Measurements from ENCODE around the gene WDR54.
"Not testable (repeated sequence)": the region's sequence is repeated elsewhere in the genome, so short reads cannot be mapped to it uniquely, and the experiment has no call there.

Gene WDR54

DNA sequence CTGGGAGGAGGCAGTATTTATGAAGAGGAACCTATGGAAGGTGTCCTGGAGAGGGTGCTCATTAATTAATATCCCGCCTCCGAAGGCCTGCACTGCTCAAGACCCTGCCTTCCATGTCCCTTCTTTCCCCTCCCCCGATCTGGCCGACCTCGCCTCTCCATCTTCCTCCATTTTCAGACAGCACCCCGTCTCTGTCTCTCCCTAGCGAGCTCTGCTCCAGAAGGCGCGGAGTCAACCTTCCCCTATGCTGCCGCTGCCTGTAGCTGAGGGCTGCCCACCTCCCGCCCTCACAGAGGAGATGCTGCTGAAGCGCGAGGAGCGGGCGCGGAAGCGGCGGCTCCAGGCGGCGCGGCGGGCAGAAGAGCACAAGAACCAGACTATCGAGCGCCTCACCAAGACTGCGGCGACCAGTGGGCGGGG is 35.6 kb downstream of the WDR54 start:
- no peak for DNase-seq (ENCODE audit: low read depth in 2 of 2)

DNA sequence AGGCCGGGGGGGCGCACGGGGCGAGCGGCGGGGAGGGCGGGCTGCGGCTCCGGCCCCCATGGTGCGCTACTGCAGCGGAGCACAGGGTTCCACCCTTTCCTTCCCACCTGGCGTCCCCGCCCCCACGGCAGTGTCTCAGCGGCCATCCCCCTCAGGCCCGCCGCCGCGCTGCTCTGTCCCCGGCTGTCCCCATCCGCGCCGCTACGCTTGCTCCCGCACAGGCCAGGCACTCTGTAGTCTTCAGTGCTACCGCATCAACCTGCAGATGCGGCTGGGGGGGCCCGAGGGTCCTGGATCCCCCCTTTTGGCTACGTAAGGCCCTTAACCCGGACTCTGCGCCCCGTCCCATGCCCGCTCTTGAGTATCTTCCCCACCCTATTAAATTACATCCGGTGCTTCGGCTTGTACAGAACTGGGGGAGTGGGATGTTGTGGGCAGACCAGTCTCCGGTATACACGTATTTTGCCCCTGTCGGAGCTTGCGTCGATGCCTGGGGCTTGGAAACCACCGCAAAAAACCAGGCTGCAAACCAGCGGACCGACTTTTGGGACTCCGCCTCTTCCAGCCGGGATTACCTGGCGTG is 36.1 kb downstream of the WDR54 start:
- DNase-seq (ENCODE audit: low read depth in 2 of 2), result peak; percentile 64 to 81

DNA sequence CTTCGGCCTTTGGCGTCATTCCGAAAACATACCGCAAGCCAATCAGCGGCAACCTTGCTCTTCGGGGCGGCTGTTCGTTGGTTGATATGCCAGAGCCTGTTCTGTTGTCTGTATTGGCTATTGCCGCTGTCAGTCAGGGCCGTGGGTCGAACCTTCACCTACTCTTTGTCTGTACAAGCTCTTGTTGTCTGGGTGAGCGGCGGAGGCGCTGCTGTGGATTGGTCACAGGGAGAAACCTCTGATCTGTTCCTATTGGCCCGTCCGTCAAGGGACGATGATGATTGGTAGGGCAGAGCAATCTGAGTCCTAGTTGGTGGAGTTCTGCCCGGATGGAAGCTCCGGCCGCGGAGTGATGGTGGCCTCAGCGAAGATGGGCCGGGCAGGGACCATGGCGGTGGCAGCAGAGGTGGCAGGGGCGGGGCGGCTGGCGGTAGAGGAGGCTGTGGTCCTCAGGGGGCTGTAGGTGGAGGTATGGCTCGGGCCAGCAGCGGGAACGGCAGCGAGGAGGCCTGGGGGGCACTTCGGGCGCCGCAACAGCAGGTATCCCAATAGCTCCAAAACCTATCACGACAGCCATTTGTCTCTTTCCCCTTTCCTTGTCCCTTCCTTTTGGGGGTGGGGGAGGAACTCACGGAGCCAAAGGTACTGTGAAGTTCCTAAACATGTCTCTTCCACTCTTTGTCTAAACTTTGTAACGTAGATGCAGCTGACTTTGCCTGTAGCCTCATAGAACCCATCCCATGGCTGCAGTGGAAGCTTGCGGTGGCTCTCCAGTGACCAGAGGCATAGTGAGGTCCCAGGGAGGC is 36.8 kb downstream of the WDR54 start, which contains the start of gene WBP1:
TSS of gene WBP1 (plus strand) at position 307 of the 806 bp plus-strand sequence. CDS start at position 472, 165 bp downstream.
- peak; percentile 92 to 98 for DNase-seq (ENCODE audit: low read depth in 2 of 2)

DNA sequence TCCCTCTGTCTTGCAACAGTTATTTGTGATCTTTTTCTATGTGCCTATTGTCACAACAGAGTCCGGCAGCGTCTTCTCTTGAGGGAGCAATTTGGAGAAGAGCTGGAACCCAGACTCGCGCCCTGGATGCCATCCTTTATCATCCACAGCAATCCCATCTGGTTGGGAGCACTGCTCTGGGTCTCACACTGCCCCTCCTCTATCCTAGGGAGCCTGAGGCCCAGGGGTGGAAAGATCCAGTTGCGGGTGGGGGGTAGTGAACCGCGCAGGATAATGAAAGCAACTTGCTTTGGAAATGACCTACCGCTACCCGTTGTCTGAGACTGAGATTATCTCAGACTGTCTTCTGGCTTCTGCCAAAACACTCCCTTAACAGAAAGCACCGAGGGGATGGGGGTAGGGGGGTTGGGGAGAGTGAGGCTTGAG is 37.4 kb downstream of the WDR54 start:
- no peak for DNase-seq (ENCODE audit: low read depth in 2 of 2)

DNA sequence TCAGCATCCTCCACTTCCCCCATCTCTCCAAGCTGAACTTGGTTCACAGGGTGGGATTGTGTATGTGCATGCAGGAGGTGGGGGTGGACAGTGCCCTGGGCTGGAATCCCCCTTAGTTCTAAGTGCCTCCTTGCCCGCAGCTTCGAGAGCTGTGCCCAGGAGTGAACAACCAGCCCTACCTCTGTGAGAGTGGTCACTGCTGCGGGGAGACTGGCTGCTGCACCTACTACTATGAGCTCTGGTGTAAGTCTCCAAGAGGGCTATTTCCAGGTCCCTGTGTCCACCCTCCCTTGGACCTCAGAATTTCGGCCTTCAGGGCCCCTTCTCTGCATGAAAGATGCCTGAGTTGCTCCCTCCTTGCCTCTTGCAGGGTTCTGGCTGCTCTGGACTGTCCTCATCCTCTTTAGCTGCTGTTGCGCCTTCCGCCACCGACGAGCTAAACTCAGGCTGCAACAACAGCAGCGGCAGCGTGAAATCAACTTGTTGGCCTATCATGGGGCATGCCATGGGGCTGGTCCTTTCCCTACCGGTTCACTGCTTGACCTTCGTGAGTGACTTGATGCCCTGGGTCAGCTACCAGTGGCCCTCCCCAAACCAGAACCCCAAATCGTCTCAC is 38.1 kb downstream of the WDR54 start:
- not testable (repeated sequence) for DNase-seq (ENCODE audit: low read depth in 2 of 2)

DNA sequence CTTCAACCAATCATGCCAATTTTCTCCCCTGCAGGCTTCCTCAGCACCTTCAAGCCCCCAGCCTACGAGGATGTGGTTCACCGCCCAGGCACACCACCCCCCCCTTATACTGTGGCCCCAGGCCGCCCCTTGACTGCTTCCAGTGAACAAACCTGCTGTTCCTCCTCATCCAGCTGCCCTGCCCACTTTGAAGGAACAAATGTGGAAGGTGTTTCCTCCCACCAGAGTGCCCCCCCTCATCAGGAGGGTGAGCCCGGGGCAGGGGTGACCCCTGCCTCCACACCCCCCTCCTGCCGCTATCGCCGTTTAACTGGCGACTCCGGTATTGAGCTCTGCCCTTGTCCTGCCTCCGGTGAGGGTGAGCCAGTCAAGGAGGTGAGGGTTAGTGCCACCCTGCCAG is 38.7 kb downstream of the WDR54 start:
- not testable (repeated sequence) for DNase-seq (ENCODE audit: low read depth in 2 of 2)

DNA sequence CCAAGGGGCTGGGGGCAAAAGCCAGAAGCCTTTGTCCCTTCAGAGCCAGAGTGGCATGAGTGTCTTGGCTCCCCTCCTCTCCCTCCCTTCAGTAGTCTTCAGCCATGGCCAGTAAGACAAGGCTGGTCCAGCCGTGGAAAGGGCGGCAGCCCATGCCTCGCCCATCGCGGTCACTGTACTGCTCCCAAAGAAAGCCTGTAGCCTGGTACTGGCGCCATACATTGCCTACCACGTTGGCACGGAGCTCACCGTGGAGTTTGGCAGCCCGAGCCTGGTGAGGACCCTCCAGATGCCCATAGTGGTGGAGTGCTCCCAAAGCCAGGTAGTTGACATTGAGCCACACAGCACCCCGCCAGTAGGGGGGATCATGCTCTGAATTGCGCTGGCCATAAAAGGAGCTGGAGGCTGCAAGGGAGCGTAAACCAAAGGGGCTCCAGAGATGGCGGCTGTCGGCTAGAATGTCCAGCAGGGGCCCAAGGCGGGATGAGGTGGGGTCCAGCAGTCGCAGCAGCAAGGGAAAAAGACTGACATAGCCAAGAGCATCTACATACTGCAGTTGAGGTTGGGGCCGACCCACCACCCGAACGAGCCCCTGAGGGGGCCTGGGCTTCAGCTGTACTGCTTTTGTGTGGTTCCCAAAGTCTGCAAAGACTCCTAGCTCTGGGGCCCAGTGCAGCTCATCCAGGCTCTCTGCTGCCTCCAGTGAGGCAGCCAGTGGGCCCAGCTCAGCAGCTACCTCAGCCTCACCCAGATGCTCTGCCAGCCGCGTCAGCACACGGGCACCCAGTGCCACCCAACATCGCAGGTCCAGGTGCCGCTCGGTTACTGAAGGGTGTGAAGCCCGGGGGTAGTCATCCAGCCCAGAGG is 39.9 kb downstream of the WDR54 start:
- no peak for DNase-seq (ENCODE audit: low read depth in 2 of 2)

DNA sequence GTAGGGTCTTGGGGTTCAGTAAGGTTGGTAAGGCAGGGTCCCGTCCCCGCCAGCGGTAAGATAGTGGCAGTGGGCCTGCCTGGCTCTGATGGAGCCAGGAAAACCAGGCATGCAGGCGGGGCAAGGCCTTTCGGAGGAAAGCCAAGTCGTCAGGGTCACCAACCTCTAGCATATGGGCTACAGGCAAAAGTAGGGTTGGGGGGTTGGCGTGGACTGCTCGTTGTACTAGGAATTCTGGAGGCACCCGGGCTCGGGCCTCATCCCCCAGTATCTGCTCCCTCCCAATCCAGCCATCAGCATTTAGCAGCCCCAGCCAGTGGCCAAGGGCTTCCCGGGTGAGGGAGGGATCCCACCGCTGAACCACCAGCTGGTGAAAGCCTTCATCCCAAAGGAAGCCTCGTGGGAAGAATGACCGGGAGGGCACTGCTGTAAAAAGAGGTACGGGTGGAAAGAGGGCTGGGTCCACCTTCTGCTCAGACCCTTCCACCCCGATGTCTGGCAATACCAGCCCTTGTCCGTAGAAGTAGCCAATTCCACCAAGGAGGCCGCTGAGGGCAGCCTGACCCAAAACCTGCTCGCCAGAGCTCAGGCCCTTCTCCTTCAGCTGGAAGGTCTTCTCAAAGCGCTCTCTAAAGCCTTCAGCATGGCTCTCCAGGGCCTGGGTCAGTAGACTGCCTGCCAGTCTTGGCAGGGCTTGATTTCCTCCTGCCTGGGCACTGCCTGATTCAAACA is 40.7 kb downstream of the WDR54 start:
- no peak for DNase-seq (ENCODE audit: low read depth in 2 of 2)

DNA sequence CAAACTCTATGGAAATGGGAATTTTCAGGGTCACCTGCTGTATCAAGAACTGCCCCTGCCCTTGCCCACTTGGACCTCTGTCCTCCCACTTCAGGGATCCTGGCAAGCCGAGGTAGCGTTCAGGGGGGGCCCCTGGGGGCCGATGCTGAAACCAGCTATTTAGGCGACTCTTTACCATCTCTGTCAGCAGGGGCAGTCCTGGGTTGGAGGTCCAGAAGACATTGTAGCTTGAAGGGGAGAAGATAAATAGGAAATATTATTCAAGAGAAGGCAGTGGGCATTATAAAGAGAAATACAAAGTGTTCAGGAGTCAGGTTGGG is 41.2 kb downstream of the WDR54 start:
- no peak for DNase-seq (ENCODE audit: low read depth in 2 of 2)

DNA sequence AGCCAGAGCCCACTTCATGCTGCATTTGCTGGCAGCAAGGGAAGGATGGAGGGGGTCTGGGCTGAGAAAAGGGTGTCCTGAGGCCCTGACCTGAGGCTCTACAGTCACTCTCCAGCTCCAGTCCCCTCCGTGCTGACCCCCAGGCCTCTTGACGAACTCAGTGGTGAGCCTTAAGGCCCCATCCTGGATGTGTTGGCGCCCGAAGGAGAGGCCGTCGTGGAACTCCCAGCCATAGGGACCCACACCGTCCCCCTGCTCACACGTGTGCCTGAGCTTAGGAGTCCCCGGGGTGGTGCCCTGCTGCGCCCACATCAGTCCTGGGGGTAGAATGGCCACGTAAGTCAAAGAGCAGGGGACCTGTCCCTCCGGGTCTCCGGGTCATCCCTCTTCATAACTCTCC is 42.9 kb downstream of the WDR54 start:
- no peak for DNase-seq (ENCODE audit: low read depth in 2 of 2)

DNA sequence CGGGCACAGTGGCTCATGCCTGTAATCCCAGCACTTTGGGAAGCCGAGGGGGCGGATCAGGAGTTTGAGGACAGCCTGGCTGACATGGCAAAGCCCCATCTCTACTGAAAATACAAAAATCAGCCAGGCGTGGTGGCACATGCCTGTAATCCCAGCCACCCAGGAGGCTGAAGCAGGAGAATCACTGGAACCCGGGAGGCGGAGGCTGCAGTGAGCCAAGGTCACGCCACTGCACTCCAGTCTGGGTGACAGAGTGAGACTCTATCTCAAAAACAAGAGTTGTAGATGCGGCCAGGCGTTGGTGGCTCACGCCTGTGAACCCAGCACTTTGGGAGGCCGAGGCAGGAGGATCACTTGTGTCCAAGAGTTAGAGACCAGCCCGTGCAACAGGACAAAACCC is 49.2 kb downstream of the WDR54 start:
- DNase-seq (ENCODE audit: low read depth in 2 of 2), result not testable (repeated sequence)

DNA sequence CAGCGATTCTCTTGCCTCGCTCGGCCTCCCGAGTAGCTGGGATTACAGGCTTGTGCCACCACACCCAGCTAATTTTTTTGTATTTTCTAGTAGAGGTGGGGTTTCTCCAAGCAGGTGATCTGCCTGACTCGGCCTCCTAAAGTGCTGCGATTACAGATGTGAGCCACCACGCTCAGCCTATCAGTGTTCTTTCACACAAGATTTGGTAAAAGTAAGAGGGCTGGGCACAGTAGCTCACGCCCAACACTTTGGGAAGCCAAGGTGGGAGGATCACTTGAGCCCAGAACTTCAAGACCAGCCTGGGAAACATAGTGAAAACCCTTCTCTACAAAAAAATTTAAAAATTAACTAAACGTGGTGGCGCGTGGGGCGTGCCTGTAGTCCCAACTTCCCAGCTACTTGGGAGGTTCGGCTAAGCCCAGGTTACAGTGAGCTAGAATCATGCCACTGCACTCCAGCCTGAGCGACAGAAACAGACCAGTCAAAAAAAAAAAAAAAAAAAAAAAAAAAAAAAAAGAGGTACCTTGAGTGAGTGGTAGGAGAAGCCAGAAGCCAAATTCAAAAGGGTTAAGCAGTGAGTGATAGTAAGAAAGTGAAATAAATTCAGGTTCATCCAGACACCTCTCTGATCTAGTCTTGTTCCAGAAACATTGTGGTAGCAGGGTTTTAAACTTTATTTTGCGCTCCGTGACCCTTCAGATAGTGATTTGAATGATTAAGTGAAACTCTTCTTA is 50.0 kb downstream of the WDR54 start:
- no peak for DNase-seq (ENCODE audit: low read depth in 2 of 2)

DNA sequence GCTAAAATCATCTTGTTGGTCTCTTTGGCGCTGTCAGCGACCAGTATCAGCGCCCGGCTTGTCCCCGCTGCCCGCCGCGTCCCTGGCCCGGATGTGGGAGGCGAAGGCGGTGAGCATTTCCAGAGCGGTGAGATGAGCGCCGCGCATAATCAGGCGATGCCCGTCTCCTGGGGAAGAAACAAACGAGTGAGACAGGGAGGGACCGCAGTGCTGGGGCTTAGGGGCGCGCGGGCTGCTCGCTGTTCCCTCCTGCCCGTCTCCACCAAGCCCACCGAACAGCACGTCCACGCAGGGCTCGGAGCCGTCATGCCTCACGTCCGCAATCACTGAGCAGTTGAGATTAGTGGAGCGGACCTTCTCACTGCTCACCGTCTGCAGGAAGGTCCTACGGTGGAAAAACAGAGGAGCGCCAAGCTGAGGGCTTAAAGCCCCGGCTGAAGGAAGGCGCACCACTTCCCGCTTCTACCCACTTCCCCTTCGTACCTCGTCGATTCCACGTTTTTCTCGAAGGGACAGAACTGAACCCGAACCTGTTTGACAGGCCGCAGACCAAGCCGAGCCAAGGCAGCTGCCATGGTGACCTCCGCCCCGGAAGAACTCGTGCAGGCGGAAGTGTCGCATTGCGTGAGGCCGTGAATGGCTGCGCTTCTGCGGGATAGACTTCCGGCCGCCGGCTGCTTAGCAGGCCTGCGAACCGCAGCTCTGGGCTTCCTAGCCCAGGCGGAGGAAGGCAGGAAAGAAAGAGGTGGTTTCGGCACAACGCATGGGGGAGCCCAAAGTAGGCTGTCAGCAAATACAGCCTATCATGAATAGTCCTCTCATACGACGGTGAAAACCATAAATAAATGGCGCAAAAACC is 50.8 kb downstream of the WDR54 start, which contains the start of gene MRPL53:
TSS of gene MRPL53 (minus strand) at position 595 of the 859 bp plus-strand sequence. CDS start at position 575, 20 bp downstream.
- peak; percentile 96 for DNase-seq (ENCODE audit: low read depth in 2 of 2)

DNA sequence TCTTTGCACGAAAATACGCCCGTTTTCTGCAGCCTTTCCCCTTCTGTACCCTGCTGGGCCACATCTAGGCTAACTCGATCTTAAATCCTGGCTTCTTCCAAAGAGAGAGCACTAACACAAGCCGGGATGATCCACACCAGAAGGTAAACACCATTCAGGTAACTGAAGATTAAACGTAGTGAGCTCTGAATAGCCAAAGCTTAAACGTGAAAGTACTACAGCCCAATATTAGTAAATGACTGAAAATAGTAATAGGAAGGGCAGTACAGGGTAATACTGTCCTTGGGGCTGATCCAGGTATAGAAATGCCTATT is 51.4 kb downstream of the WDR54 start:
- no peak for DNase-seq (ENCODE audit: low read depth in 2 of 2)

DNA sequence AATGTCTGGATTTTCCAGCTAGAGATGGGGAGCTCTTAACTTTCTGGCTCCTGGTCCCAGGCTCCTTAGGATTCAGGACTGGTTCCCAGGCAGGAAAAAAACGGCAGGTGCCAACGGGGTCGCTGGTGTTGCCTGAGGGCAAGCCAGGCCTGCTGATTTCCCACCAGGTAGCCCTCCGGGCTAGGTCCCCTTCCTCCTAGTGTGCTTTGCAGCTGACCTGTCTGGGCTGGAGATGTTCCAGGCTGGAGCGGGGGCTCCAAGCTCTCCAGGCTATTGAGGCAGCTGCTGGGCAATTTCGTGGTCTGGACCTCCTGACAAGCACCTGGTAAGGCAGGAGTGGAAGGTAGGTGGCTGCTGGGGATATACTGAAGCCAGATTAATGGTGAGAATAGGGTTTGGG is 53.0 kb downstream of the WDR54 start:
- DNase-seq (ENCODE audit: low read depth in 2 of 2), result no peak

DNA sequence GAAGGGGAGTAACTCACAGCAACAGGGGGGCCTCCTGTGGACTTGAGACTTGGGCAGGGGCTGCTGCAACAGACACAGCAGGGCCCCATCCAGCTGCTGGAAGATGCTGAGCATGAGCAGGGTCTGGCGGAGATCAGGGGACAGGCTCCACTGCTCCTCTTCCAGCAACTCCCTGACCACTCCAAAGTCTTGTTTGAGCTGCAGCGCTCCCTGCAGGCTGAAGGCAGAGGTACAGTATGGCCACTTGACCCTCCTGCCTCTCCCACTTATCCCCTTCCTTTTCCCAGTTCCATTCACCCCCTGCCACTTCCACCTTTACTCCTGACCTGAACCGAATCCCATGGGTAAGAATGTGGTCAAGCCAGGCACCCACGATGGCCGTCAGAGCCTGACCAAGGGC is 53.4 kb downstream of the WDR54 start:
- DNase-seq (ENCODE audit: low read depth in 2 of 2), result no peak
